Measurements from ENCODE around the gene UBE2E2. TPM values are rescaled to one million over a fixed set of nuclear protein-coding genes. Genes with fewer than 3 reads are reported as not detected.

The UBE2E2 gene
- total RNA-seq, 1 experiment from 2014 or later: 38.6 TPM

DNA sequence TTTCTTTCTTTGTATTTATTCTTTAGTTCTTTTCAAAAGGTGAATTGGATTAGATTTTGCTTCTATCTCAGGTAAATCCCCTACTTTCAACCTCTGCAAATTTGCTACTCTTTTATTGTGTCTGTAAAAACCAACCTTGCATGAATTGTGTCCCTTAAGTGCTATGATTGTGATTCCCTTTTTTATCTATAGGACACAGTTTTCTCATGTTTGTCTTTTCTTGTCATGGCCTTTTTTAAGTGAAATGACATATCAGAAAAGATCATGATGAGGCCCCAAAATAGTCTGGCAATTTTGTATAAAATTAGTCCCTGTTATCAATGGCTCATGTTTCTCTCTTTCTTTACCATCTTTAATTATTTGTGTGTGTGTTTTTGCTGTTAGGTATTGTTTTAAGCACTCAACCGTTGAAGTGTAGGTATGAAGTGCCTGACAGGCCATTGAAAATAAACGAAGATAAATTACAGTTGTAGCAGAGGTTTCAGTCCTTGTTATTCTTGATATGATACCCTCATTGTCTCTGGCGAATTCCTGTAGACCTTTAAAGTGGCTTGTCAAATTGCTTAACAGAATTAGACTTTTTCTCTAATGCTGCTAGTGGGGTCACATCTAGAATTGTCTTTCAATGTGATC is 184.3 kb downstream of the UBE2E2 start:
- Histone ChIP-seq H2BK15ac (ENCODE audit: low read depth, low read length) (no peak overlapping the region), H4K91ac (ENCODE audit: insufficient read length, low read depth, low read length) (no peak overlapping the region), H3K18ac (ENCODE audit: insufficient read length, low read depth, low read length) (no peak overlapping the region), H3K9me3 (ENCODE audit: control insufficient read depth, low read depth, low read length) (no peaks in the 10 kb centered on the region), H2BK12ac (ENCODE audit: insufficient read length, low read depth, low read length) (no peak overlapping the region), H3K9ac (ENCODE audit: extremely low read depth, insufficient read length, low read length) (no peak overlapping the region), H3K14ac (ENCODE audit: insufficient read depth, low read length) (no peak overlapping the region), H3K27ac (ENCODE audit: insufficient read length, low read depth, low read length) (no peak overlapping the region), H4K5ac (ENCODE audit: insufficient read length, low read depth, low read length) (no peak overlapping the region), H3K23me2 (ENCODE audit: insufficient read length, low read depth, low read length, poor library complexity, severe bottlenecking) (no peaks in the 10 kb centered on the region), H3K4me2 (ENCODE audit: insufficient read depth, insufficient read length, low read length) (no peak overlapping the region), H3K79me1 (ENCODE audit: insufficient read depth, low read depth, low read length, poor library complexity, severe bottlenecking) (no peaks in the 10 kb centered on the region), H3T11ph (ENCODE audit: low read length) (no peak overlapping the region), H3K56ac (ENCODE audit: insufficient read length, low read depth, low read length) (no peak overlapping the region), H3K4ac (ENCODE audit: low read depth, low read length) (no peak overlapping the region), H4K20me1 (ENCODE audit: control insufficient read depth, insufficient read depth, insufficient read length) (no peaks in the 10 kb centered on the region), H2AFZ (ENCODE audit: low read length) (no peak overlapping the region), H3K27me3 (ENCODE audit: insufficient read depth, low read length) (no peaks in the 10 kb centered on the region), H3K4me1 (ENCODE audit: insufficient read depth, low read length) (peaks cover 4% of the 10 kb centered on the region; the same call in 1 of the 2 replicates), H3K79me2 (ENCODE audit: insufficient read depth, low read length) (no peaks in the 10 kb centered on the region), H2BK20ac (ENCODE audit: low read depth, low read length, poor library complexity, severe bottlenecking) (no peak overlapping the region), H4K8ac (replicated peaks; ENCODE audit: insufficient read length, low read depth, low read length) (no peak overlapping the region), H2BK5ac (ENCODE audit: insufficient read length, low read length) (no peak overlapping the region), H3K23ac (ENCODE audit: insufficient read length, low read depth, low read length) (no peak overlapping the region), H2AK5ac (ENCODE audit: insufficient read length, low read length) (no peak overlapping the region), H2BK120ac (ENCODE audit: low read depth, low read length, poor library complexity, severe bottlenecking) (no peak overlapping the region)
- H3K9me3 Mint-ChIP-seq: no peaks in the 10 kb centered on the region
- H3K36me3 Mint-ChIP-seq (ENCODE audit: insufficient read depth in 1 of 3, low read depth in 3 of 3): peaks cover 0 to 11% (median 4%) of the 10 kb centered on the region in 3 experiments; a peak in 2 of 7 replicates
- no peak overlapping the region for H3K4me3 Mint-ChIP-seq
- no CpG with 5 or more reads among the region's 3 CpGs for WGBS (ENCODE audit: extremely low coverage, insufficient read length, low lambda C conversion rate)
- peak overlapping the region in 2 of 3 experiments; percentile 27 to 79; a peak in 1 of 7 replicates for H3K27ac Mint-ChIP-seq
- H3K27me3 Mint-ChIP-seq (ENCODE audit: low read depth): no peaks in the 10 kb centered on the region; the same call in 1 of the 2 replicates
- peaks cover 29 to 35% of the 10 kb centered on the region in 2 experiments for H3K4me1 Mint-ChIP-seq
- DNase-seq: no peak
- TF ChIP-seq, protein P1, sequence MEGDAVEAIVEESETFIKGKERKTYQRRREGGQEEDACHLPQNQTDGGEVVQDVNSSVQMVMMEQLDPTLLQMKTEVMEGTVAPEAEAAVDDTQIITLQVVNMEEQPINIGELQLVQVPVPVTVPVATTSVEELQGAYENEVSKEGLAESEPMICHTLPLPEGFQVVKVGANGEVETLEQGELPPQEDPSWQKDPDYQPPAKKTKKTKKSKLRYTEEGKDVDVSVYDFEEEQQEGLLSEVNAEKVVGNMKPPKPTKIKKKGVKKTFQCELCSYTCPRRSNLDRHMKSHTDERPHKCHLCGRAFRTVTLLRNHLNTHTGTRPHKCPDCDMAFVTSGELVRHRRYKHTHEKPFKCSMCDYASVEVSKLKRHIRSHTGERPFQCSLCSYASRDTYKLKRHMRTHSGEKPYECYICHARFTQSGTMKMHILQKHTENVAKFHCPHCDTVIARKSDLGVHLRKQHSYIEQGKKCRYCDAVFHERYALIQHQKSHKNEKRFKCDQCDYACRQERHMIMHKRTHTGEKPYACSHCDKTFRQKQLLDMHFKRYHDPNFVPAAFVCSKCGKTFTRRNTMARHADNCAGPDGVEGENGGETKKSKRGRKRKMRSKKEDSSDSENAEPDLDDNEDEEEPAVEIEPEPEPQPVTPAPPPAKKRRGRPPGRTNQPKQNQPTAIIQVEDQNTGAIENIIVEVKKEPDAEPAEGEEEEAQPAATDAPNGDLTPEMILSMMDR (conservative IDR thresholded peaks at IDR 0.05): no peak

Measured in H9 (cell line).